Glomerular visceral epithelial cell (primary cell): ENCODE measurements around the gene OR6A2.
A peak's percentile ranks its signal among the peaks of the same experiment; 100 is the strongest.
"Not testable (repeated sequence)": the region's sequence is repeated elsewhere in the genome, so short reads cannot be mapped to it uniquely, and the experiment has no call there.

Experiments
- DNase-seq: peaks from one replicate; pipeline ENCODE4 v3.0.0-alpha.2; 2016; ENCODE audit errors: extremely low spot score

OR6A2 gene

DNA sequence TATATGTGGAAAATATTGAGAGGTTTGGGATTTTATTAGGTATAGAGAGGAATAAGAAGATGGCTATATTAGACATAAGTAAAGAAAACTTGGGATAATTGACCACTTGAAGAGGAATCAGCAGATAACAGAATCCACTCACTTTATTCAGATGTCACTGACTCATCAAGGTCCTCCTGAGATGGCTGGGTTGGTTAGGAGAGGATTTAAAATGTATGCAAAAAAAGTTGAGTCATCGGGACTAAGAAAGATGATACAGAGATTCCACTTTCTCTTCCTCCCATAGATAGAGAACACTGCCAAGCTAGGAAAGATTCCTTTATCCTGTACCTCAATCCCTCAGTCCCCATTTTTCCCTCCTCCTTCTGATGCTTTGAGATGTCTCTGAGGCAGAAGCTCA lies at the start of gene OR6A2:
OR6A2 (minus strand) TSS at position 288 of the 400 bp plus-strand sequence. CDS start 3,981 bp downstream, outside the sequence.
- no peak for DNase-seq

DNA sequence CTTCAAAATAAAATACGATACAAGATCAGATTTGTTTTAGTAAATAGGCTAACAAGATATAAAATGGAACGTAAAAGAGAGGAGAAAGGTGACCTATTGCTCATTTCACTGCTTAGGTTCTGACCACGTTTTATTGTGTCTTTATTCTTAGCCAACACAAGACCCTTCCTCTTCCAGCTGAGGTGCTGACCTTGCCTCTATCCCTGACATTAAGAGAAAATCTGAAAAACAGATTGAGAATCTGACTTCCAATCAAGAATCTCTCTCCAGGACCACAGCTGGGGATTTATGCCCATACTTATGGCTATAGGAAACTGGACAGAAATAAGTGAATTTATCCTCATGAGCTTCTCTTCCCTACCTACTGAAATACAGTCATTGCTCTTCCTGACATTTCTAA lies 45.9 kb upstream of the OR6A2 start, which contains the start of gene OR10A5:
OR10A5 (plus strand) TSS at position 301 of the 400 bp plus-strand sequence; CDS start at position 301, 0 bp downstream.
- DNase-seq = no peak

DNA sequence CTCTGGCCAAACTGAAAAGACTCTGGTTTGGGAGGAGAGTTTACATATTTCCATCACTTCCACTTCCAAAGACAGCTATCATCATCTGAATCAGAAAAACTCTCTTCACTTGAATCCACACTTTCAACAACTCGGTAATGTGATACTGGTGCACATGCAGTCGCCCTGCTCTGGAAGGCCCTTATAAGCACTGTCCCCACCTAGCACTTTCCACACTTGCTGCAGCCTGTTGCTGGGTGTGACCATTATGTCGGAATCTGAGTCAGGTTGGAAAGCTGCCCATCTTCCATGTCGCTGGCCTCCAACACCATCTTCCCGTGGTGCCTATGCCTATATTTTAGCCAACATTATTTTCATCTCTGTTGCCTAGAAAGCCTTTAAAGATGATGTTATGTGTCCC lies 44.9 kb upstream of the OR6A2 start:
- no peak for DNase-seq

DNA sequence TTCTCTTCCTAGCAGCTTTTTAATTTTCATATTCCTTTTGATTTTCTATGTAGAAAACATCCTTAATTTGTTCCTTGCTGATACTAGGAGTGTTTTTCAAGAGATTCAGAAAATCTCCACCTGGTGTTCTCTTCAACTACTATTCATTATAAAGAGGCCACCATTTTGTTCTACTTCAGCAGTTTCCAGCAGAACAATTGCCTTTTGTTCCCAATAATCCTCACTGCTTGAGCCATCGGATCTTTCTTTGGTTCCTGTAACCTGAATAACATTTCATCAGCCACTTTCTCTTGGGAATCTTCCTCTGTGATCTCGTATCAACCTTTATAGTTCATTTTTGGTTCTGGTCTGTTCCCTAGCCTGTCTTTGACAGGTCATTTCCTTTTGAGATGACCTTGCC lies 44.2 kb upstream of the OR6A2 start:
- no peak for DNase-seq

DNA sequence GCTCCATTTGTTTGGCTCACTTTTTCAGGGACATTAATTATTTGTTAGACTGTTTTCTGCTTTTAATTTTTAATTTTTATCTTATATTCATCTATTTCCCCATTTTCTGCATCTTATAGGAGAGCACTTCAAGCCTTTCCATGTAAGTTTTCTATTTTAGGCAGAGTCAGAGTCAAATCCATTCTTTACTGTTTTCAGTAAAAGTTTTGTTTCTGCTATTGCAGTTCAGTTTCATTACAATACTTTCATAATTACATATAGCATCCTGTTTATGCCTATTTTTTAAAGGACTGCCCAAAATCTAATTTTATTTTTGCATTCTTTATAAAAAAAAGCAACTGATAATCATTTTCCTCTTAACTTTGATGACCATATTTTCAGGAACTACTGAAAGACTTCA lies 42.2 kb upstream of the OR6A2 start:
- no peak for DNase-seq

DNA sequence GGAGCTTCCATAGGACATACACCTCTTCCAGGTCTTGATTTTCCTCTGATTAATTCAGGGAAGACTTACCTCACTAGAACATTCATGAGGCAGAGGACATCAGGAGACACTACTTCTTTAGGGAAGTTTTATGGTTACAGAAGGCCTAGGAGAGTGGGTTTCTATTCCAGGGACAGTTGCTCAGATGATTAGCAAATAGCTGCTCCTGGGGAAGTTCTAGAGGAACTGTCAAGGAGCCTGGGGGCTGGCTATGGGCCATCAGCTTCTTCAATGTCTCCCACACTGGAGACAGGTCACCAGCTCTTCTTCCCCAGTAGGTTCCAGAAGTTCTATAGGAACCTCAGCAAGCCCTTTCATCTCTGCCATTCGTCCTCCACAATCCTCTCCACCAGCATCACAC lies 34.5 kb upstream of the OR6A2 start:
- DNase-seq = no peak

DNA sequence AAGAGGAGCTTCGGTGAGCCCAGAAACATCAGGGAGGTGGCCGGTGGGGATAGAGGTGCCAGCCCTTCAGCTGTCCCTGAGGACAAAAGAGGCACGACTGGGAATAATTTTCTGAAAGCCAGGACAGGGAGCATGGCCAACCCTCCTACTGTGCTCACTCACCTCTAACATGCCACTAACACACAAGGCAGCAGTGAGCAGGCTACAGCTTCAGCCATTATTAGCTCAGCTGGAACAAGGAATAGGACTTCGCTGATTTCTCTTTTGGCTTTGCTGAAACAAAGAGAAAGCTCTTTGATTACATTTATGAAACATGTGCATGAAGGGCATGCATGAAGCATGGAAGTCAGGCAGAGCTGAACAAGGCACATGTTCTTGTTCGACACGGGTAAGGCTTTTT lies 33.9 kb upstream of the OR6A2 start:
- DNase-seq = no peak

DNA sequence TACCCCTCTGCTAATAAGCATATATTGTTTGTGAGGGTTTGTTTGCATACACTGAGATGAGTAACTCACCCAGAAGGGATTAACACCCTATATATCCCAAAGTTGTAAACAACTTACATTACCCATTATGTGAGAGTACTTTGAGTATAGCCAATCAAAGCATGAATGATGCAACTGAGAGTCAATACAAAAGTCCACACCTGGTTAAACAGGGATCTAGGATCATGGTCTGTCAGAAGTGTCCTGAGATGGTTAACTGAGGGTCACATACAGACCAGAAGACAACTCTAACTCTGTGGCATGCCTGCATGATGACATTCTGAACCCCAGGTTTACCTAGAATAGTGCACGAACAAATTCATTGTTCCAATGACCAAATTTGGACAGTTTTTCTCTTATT lies 28.6 kb upstream of the OR6A2 start:
- DNase-seq = no peak

DNA sequence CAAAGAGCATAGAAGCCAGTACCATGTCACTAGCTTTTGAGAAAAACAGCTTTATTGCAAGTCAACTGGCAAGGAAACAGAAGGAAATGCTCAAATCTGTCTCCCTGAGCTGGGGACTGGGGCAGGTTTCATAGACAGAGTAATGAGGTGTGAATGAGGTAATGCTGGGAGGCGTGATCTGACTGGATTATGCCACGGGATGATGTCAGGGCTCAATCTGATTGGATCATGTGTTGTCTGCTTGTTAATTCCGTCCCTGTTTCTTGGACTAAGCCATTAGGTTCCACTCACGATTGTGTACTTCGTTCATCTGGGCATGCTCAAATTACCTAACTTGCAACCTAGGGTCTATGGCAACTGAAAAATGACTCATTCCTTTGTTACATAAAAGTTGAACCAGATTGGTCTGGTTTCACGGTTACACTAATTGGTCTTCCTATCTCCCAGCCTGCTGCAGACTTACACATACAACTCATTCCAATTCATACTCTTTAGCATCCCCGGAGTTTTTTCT lies 25.8 kb upstream of the OR6A2 start:
- DNase-seq = no peak

DNA sequence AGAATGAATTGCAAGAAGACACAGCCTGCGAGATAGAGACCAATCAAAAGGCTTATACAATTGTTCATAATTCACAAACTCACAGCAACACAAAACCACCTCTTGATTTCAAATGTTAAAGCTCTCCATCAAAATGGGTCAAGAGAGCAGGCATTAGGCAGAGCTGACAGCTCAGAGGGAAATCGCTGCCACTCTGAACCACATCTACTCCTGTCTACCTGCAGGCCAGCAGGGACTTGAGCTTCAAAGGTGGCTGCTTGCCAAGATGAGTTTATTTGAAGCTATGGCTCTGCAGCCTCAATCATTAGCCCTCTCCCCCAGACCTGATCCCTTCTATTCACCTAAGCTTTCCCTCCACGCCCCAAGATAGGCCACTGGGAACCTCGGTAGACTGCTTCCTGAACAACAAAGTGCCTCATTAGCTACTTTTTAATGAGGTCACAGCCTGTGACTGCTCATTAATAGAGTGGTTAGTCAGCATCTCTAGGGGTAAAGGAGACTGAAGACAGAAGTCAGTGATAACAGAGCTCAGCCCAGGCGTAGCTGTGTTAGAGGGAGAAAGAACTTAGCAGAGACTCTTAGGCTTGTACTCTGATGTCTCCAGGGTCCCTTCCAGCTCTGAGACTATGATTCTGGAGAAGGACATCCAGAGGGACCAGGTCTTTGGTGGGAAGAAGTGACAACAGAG lies 24.8 kb upstream of the OR6A2 start:
- DNase-seq = no peak

DNA sequence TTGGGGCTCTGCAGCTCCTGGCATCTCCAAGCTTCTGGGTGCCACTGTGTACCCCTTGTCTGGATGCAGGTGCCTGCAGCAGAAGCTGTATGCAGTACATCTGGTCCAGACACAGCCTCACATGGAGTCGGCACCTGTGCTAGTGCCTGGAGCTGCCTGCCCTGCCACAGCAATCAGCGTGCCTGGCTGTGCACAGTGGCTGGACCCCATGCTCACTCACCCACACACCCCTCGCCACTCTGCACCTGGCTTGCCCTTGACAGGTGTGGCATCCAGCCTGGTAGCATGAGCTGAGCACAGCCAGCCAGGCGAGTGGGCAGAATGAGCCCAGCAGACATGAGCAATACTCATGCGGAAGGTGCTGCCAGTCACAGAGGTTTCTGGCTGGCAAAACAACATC lies 19.5 kb upstream of the OR6A2 start:
- no peak for DNase-seq

DNA sequence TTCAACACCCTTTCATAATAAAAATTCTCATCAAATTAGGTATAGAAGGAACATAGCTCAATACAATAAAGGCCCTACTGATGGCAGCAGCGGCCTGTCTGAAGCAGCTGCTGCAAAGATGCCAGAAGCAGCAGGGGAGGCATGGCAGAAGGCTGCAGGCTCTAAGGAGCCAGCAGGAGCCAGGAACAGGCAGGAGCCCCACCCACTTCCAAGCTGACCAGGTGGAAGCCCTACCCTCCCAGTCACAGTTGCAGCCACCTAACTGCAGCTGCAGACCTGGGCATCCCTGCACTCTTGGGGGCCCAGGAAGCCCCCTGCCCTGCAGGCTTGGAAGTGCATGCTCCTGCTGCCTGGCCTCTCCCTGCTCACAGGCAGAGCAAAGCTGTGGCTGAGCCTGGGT lies 18.2 kb upstream of the OR6A2 start:
- DNase-seq = no peak

DNA sequence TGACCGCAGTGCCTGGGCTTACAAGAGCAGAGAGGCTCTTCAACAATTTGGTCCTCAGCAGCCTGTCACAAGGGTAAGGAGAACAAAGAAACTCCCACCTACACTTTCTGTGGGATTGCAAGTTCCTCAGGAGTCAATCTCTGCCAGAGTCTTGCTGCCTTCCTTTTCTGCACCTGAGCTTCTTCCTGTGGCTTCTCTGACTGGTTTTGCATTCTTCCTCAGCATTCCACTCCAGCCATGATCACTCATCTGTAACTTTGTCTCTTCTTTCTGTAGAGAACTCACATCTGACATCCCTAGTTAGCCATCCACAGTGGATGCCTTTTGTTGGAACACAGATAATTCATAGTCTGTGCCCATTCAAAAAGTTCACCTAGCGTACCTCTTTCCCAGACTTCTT lies 14.2 kb upstream of the OR6A2 start:
- peak; percentile 40 for DNase-seq

DNA sequence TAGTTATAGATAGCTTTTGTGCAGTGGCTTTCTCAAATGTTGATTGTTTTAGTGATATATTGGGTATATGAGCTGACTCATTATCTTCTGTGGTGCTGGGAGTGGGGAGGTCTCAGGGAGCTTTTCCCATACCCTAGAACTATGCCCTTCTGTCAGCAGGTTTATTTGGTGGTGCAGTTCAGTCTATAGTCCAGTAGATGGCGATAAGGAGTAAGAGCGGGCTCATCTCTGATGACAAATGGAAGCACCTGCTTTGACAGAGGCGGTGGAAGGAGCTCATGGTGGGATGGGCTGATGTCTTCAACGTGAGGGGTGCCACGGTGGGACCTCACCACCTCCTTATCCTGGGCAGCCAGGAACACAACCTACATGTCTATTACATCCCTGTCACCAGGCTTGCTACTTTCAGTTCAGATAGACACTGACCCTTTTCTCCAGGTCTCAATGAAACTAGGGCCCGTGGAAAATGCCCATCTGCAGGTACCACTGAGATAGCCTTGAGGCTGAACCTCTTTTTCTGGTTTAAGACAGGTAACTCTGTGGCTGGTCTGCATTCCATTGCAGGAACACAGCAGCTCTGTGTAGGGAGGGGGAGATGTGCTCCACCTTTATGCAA lies 13.0 kb upstream of the OR6A2 start:
- peak; percentile 46 for DNase-seq

DNA sequence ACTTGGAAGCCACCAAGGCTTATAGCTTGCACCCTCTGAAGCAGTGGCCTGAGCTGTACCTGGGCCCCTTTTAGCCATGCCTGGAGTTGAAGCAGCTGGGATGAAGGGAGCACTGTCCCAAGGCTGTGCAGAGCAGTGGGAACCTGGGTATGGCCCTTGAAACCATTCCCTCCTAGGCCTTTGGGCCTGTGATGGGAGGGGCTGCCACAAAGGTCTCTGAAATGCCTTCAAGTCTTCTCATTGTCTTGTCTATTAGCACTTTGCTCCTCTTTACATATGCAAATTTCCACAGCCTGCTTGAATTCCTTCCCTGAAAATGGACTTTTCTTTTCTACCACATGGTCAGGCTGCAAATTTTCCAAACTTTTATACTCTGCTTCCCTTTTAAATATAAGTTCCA lies 1.6 kb upstream of the OR6A2 start:
- DNase-seq = not testable (repeated sequence)

DNA sequence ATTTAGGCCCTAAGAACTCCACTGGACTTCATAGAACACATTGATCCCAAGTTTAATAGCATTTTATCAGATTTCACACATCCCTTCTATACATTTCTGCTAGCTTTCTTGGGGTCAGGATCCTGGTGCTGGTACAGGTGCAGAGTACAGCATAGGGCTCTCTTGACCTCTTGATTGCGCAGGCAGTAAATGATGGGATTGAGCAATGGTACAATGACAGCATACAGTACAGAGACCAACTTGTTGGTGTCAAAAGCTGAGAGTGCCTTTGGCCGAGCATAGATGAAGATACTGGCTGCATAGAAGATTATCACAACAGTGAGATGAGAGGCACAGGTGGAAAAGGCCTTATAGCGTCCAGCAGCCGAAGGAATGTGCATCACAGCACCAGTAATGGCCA lies 4.8 kb downstream of the OR6A2 start:
- DNase-seq = no peak

DNA sequence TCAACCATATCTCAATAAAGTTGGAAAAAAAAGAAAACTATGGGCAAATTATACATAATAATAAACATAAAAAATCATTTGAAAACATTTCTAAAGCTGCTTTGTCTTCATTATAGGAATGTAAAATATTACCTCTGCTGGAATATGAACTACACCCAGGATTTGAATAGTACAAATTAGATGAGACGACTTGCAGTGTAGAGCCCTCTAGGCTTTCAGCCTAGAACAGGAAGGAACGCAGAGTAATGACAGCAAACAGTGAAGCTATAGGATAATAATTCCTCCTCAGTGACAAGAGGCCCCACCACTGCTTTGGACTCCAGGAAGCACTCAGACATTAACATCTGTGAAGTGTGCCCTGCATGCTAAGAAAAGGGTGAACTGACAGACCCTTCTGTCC lies 8.9 kb downstream of the OR6A2 start:
- no peak for DNase-seq

DNA sequence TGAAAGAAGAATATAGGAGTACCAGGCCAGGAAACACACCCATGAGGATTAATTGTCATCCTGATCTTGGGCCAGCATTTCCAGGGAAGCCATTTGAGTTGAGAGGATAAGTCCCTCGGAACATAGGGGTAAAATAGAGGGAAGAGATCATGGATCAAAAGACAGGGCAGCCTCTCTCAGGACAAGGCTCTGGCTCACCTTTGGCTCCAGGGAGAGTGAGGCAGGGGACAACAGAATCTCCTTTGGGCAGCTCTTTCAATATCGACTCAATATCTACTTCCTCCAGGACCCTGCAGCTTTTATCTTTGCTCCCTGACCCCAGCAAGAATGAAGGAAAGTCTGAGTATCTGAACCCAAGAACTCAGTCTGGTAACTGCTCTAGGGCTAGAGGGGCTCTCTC lies 16.8 kb downstream of the OR6A2 start, which contains the start of gene OR2AG1:
OR2AG1 (plus strand) TSS at position 301 of the 400 bp plus-strand sequence. CDS start 2,018 bp downstream, outside the sequence.
- DNase-seq = no peak

DNA sequence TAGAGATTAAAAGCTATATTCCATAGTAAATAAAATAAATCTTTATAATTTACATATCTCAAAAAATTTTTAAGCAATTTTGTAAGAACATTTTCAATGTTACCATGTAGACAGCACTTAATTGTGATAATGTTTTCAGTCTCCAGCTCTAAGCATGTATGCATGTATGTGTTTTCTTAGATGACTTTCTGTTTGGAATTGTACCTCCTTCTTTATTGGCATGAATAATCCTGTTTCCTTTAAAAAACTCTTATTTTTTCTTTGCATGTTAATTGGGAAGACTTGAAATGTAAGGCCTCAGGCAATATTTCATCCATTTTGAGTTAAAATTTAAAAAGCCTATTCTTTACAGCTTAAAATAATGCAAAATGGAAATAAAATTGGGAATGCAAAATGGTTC lies 18.7 kb downstream of the OR6A2 start:
- DNase-seq = no peak

DNA sequence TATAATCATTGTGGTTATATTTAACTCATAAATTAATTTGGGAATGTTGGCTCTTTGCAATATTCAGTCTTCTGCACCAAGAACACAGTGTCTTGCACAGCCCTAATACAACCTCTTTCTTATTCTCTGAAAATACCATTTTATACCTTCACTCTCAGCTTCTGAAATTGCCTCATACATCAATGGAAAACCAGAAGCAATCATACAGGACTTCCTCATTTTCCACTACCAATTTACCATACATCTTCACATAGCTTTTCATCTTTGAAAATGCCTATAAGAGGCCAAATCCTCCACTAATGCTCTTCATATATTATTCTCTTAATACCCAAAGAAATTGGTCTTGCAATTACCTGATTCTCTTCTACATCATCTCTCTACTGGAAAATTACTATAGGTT lies 21.0 kb downstream of the OR6A2 start:
- no peak for DNase-seq

DNA sequence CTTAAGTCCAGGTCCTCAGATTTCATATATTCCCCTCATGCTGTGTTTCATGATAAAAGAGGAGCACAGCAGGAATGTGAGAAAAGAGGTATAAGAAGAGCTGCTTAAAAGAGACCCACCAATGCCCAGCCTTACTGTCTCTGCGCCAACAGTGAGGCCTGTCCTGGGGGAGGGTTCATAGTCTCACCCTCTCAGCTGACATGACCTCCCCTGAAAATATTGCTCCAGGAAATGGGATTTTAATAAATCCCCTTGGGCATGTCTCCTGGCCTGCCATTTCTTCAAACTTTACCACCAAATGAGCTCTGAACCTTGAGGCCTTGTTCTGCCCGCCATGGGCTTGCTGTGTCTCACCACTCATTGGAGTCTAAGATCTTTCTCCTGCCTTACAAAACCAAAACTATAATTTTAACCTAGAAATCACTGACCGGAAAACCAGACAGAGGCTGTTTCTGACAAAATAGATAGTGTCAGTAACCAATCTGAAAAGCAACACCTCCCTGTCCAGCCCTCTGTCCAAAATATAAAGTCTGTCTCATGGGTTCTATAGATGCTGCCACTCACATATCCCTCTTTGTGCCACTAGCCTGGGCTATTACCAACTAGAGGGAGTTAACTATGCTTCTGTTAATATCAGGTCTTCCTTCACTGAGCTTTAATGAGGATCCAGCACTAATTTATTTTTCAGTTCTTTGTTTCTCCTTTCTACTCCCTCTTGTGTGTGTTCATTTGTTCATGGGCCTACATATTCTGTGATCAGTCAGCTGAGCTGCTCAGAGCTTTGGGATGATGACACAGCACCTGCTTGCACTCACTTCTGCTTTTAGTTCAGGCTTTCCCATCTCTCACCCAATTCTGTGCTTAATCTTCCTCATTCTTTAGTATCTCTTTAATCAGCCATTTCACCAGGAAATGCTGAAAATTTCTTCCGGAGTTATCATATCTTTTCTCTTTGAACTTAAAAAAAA lies 27.3 kb downstream of the OR6A2 start, which contains the start of gene OR2AG2:
OR2AG2 (minus strand) TSS at position 51 of the 968 bp plus-strand sequence. CDS start 3,019 bp downstream, outside the sequence.
- DNase-seq = no peak

DNA sequence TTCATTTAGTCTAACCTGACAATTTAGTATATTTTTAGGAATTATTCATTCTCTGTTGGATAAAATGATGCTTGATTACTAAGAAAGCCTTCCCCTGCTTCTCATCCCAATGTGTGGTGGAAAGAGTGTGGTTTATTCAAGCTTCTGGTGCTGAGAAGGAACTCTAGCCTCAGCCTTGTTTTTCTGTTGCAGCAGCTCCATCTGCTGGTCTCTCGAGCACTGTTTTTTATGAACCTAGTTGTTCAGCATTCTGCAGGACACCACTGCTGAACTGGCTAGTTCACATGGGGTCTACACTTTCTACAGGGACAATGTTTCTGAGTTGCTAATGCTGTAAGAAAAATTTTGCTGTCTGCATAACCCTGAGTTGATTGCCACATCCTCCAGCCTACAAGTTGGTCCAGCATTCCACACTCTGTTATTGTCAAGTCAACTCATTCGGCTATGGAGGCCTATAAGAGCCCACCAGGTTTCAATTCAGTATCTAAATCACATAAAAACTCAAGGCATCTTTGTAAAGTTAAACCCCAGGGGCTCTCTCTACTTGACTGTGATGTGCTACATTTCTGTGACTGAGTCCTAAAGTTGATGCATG lies 42.0 kb downstream of the OR6A2 start:
- peak; percentile 39 for DNase-seq
